CD14-positive monocyte (primary cell): ENCODE measurements around the gene HEBP1. TPM values are rescaled to one million over a fixed set of nuclear protein-coding genes. Genes with fewer than 3 reads are reported as not detected.

ENCODE experiments used
- DNase-seq, 3 donors: peaks; one replicate each; pipeline ENCODE4 v3.0.0-alpha.2; 2011 to 2022
- H2AFZ ChIP-seq: 2 replicates; pipeline ENCODE4 v1.6.0; 2012; ENCODE audit warnings: mild to moderate bottlenecking, low read depth, low read length, inconsistent platforms; ENCODE audit not compliant: insufficient read depth, poor library complexity, severe bottlenecking
- H3K27ac ChIP-seq, 2 donors: 1 replicate in 1 of 2; 2 replicates in 1 of 2; pipeline ENCODE4 v1.5.1; 2012 to 2013; ENCODE audit warnings: low read length in 2 of 2, control low read depth in 1 of 2, inconsistent platforms in 1 of 2, low read depth in 1 of 2, mild to moderate bottlenecking in 1 of 2
- H3K27me3 ChIP-seq, 2 donors: one replicate each; pipeline versions ENCODE4 v1.6.0 to v1.6.1; 2011 to 2013; ENCODE audit warnings: low read length in 2 of 2; ENCODE audit not compliant: control insufficient read depth in 2 of 2, insufficient read depth in 2 of 2
- H3K36me3 ChIP-seq, 2 donors: replicated peaks in 1 of 2; 1 replicate in 1 of 2; 2 replicates in 1 of 2; pipeline versions ENCODE4 v1.5.1 to v1.6.1; 2012 to 2013; ENCODE audit warnings: low read length in 2 of 2, control low read depth in 1 of 2, inconsistent platforms in 1 of 2, mild to moderate bottlenecking in 1 of 2; ENCODE audit not compliant: insufficient read depth in 2 of 2, control insufficient read depth in 1 of 2
- H3K4me1 ChIP-seq, 2 donors: 1 replicate in 1 of 2; 2 replicates in 1 of 2; pipeline versions ENCODE4 v1.5.1 to v1.6.1; 2012 to 2013; ENCODE audit warnings: low read length in 2 of 2, control low read depth in 1 of 2, inconsistent platforms in 1 of 2, mild to moderate bottlenecking in 1 of 2, moderate library complexity in 1 of 2; ENCODE audit not compliant: insufficient read depth in 2 of 2, control insufficient read depth in 1 of 2
- H3K4me2 ChIP-seq: replicated peaks from 2 replicates; pipeline ENCODE3; 2012; ENCODE audit warnings: low read length, moderate library complexity, mild to moderate bottlenecking; ENCODE audit not compliant: poor library complexity, severe bottlenecking; ENCODE audit errors: extremely low read depth
- H3K4me3 ChIP-seq, 3 experiments: fragments of 200-600 bp in 1 of 3; sonication (generic) in 1 of 3; replicated peaks in 1 of 3; 1 replicate in 2 of 3; 2 replicates in 1 of 3; pipeline ENCODE4 v1.5.1; 2011 to 2013; ENCODE audit warnings: low read length in 3 of 3, mild to moderate bottlenecking in 3 of 3, control low read depth in 2 of 3, low read depth in 2 of 3, inconsistent platforms in 1 of 3, moderate library complexity in 1 of 3
- H3K79me2 ChIP-seq: 2 replicates; pipeline ENCODE4 v1.6.0; 2012; ENCODE audit warnings: mild to moderate bottlenecking, control low read depth, inconsistent platforms, low read length, moderate library complexity; ENCODE audit not compliant: insufficient read depth
- H3K9ac ChIP-seq: 2 replicates; pipeline ENCODE4 v1.6.0; 2017; ENCODE audit warnings: low read length, mild to moderate bottlenecking; ENCODE audit not compliant: insufficient read depth, poor library complexity, severe bottlenecking
- H3K9me3 ChIP-seq, 2 donors: replicated peaks in 1 of 2; 1 replicate in 1 of 2; 2 replicates in 1 of 2; pipeline versions ENCODE4 v1.5.1 to v1.6.1; 2012 to 2013; ENCODE audit warnings: low read length in 2 of 2, control low read depth in 1 of 2; ENCODE audit not compliant: control insufficient read depth in 1 of 2, insufficient read depth in 1 of 2
- H4K20me1 ChIP-seq: 2 replicates; pipeline ENCODE4 v1.6.0; 2012; ENCODE audit warnings: mild to moderate bottlenecking, low read length, control low read depth, moderate library complexity; ENCODE audit not compliant: insufficient read depth
- H3K27ac Mint-ChIP-seq, 7 donors: one replicate each; pipeline ENCODE4 v1.8.0; 2020; ENCODE audit warnings: mild to moderate bottlenecking in 7 of 7, mixed read lengths in 7 of 7, moderate library complexity in 6 of 7, inconsistent platforms in 2 of 7
- H3K27me3 Mint-ChIP-seq, 3 donors: one replicate each; pipeline ENCODE4 v1.8.0; 2021 to 2022; ENCODE audit warnings: low read depth in 3 of 3, mild to moderate bottlenecking in 3 of 3, mixed read lengths in 3 of 3, moderate library complexity in 3 of 3, inconsistent platforms in 1 of 3
- H3K36me3 Mint-ChIP-seq, 2 donors: one replicate each; pipeline ENCODE4 v1.8.0; 2020; ENCODE audit warnings: mixed read lengths in 2 of 2, inconsistent platforms in 1 of 2, mild to moderate bottlenecking in 1 of 2
- H3K4me1 Mint-ChIP-seq: one replicate; pipeline ENCODE4 v1.8.0; 2020; ENCODE audit warnings: mild to moderate bottlenecking, mixed read lengths
- H3K4me3 Mint-ChIP-seq, 2 donors: one replicate each; pipeline ENCODE4 v1.8.0; 2020; ENCODE audit warnings: mild to moderate bottlenecking in 2 of 2, mixed read lengths in 2 of 2, moderate library complexity in 1 of 2
- H3K9me3 Mint-ChIP-seq, 7 donors: one replicate each; pipeline ENCODE4 v1.8.0; 2020 to 2022; ENCODE audit warnings: mixed read lengths in 7 of 7, mild to moderate bottlenecking in 6 of 7, moderate library complexity in 6 of 7, inconsistent platforms in 2 of 7
- CTCF ChIP-seq: fragments of 200-600 bp; IDR thresholded peaks from one replicate; pipeline ENCODE4 v1.8.0; 2022; ENCODE audit warnings: antibody characterized with exemption, mild to moderate bottlenecking
- WGBS: methylation state at CpG from one replicate; pipeline ENCODE4 v1.1.5; 2013; ENCODE audit warnings: missing lambda C conversion rate; ENCODE audit not compliant: insufficient coverage; 5-methylcytosine and 5-hydroxymethylcytosine counted together
- intact Hi-C, 2 donors: fragments of 100-400 bp; cut with micrococcal nuclease; formaldehyde crosslinking; loops; one replicate each; pipeline versions ENCODE4 v1.15.0 to v1.15.1; 2023
- polyA plus RNA-seq, 3 donors: library from polyadenylated mRNA; depleted of rRNA in 1 of 3; unstranded in 2 of 3; stranded (reverse) in 1 of 3; fragments of 300-500 nt in 2 of 3; fragments of >200 nt in 1 of 3; fragmentation: Illumina TruSeq in 2 of 3; gene quantifications; 1 replicate in 2 of 3; 2 replicates in 1 of 3; pipeline ENCODE4 v1.2.3, GENCODE V29; 2012 to 2021

Gene HEBP1
- polyA plus RNA-seq, 3 donors: 33.4 to 89.3 (median 71.3) TPM

DNA sequence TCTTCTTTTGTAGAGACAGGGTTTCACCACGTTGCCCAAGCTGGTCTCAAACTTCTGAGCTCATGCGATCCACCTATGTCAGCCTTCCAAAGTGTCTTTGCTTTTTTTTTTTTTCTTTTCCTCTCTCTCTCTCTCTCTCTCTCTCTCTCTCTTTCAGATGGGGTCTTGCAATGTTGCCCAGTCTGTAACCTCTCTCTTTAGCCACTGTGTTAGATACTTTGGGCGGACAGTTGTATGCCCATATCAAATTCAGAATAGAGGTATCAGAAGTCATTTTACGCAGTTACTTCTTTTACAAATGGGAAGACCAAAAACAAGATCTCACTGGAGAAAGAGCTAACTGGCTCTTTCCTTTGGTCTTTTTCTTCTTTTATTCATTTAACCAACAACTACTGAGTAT lies 6.7 kb downstream of the HEBP1 start:
- Mint-ChIP-seq H3K27me3 (no peaks in the 10 kb centered on the region), H3K4me1 (peaks cover 58% of the 10 kb centered on the region), H3K4me3 (peak overlapping the region; percentile 75 to 83), H3K9me3 (no peaks in the 10 kb centered on the region), H3K36me3 (peaks cover 14 to 17% of the 10 kb centered on the region in 2 donors), H3K27ac (peak overlapping the region; percentile 97 to 99 (median 98))
- H3K27me3 ChIP-seq: no peaks in the 10 kb centered on the region
- intact Hi-C loops: loop anchor here in 1 of 2 donors (5.0 kb wide), 1 partner anchor 109 kb away; the partner anchor contains the start of gene GSG1
- H3K27ac ChIP-seq: peak overlapping the region; percentile 91 to 94
- peak overlapping the region; percentile 47 for H2AFZ ChIP-seq
- TF ChIP-seq CTCF: no peak
- no peaks in the 10 kb centered on the region for H3K9me3 ChIP-seq
- H3K36me3 ChIP-seq: peaks cover 9 to 11% of the 10 kb centered on the region in 2 donors
- H3K79me2 ChIP-seq: peaks cover 54% of the 10 kb centered on the region
- DNase-seq: no peak
- 100% methylated on average over 2 of the region's 4 CpGs for WGBS
- peak overlapping the region; percentile 67 for H3K9ac ChIP-seq
- peaks cover 38 to 42% of the 10 kb centered on the region in 2 donors for H3K4me1 ChIP-seq
- H3K4me2 ChIP-seq: peak overlapping the region; percentile 60
- H4K20me1 ChIP-seq: no peaks in the 10 kb centered on the region
- peak overlapping the region in 2 of 3 experiments; percentile 53 to 66 for H3K4me3 ChIP-seq

GRCh38 chr12:12992418-12993130 lies 7.5 kb downstream of the HEBP1 start:
- peak overlapping the region; percentile 91 to 94 for H3K27ac ChIP-seq
- 7% methylated on average over 4 of the region's 8 CpGs for WGBS
- no peak for TF ChIP-seq CTCF

More at GRCh38 chr12:12992418-12993130, 7.5 kb downstream of the HEBP1 start:
- Mint-ChIP-seq H3K27me3 (no peaks in the 10 kb centered on the region), H3K27ac (peak overlapping the region; percentile 97 to 99 (median 98)), H3K4me3 (peak overlapping the region; percentile 75 to 83), H3K36me3 (peaks cover 19 to 22% of the 10 kb centered on the region in 2 donors), H3K9me3 (no peaks in the 10 kb centered on the region), H3K4me1 (peaks cover 50% of the 10 kb centered on the region)
- Histone ChIP-seq H2AFZ (peak overlapping the region; percentile 47), H3K9me3 (no peaks in the 10 kb centered on the region), H4K20me1 (no peaks in the 10 kb centered on the region), H3K4me1 (peaks cover 31 to 37% of the 10 kb centered on the region in 2 donors), H3K9ac (peak overlapping the region; percentile 67), H3K27me3 (no peaks in the 10 kb centered on the region), H3K79me2 (peaks cover 46% of the 10 kb centered on the region), H3K36me3 (peaks cover 16 to 19% of the 10 kb centered on the region in 2 donors), H3K4me3 (peak overlapping the region; percentile 16 to 66 (median 53)), H3K4me2 (peak overlapping the region; percentile 60)
- DNase-seq: peak; percentile 60 to 87 (median 87)
- intact Hi-C loops: loop anchor here in 1 of 2 donors (5.0 kb wide), 1 partner anchor 110 kb away; the partner anchor contains the start of gene GSG1
